D721Med (cell line): ENCODE results near the gene C1QTNF1.

Experiments used
- DNase-seq: peaks from one replicate; pipeline ENCODE4 v3.0.0; 2011; ENCODE audit warnings: low spot score; ENCODE audit not compliant: insufficient read length
- FAIRE-seq: peaks from 2 replicates; lab custom pipeline; 2011; peaks lifted over from hg19 to GRCh38; lab: Jason Lieb, UNC
- CTCF ChIP-seq: IDR thresholded peaks from 2 replicates; pipeline ENCODE4 v1.5.1; 2012; ENCODE audit warnings: mild to moderate bottlenecking, control low read depth; ENCODE audit not compliant: insufficient read depth; ENCODE audit errors: missing control alignments

The C1QTNF1 gene

GRCh38 chr17:79057737-79058385 is 33.9 kb downstream of the C1QTNF1 start:
- TF ChIP-seq CTCF: no peak
- FAIRE-seq: no peak

GRCh38 chr17:79062691-79063090 is 38.7 kb downstream of the C1QTNF1 start:
- FAIRE-seq (no peak), DNase-seq (no peak)
- TF ChIP-seq CTCF: no peak

More at GRCh38 chr17:79057737-79058385, 33.9 kb downstream of the C1QTNF1 start:
- no peak for DNase-seq

GRCh38 chr17:79064026-79064425 is 40.1 kb downstream of the C1QTNF1 start:
- TF ChIP-seq CTCF: no peak
- FAIRE-seq: no peak
- DNase-seq: no peak

- DNase-seq: peak; percentile 19
- TF ChIP-seq CTCF: peak; percentile 84
- FAIRE-seq: no peak
These were observed 41.2 kb downstream of the C1QTNF1 start for GRCh38 chr17:79065105-79065670.

- DNase-seq (no peak), FAIRE-seq (no peak)
- TF ChIP-seq CTCF: no peak
These were observed 43.0 kb downstream of the C1QTNF1 start for GRCh38 chr17:79066963-79067362.

- DNase-seq: no peak
- FAIRE-seq: no peak
- no peak for TF ChIP-seq CTCF
These were observed 46.4 kb downstream of the C1QTNF1 start for GRCh38 chr17:79070266-79070880.
